ENCODE results near the gene SPCS1. TPM values are rescaled to one million over a fixed set of nuclear protein-coding genes. Genes with fewer than 3 reads are reported as not detected.

The SPCS1 gene
- total and polyA plus RNA-seq, 9 of the 15 experiments (the other 6 are each of a cell fraction or from before 2014, with no cell fraction given), result 73.9 to 567 (median 127) TPM

- peaks cover 3 to 12% of the 10 kb centered on the region in 2 experiments; a peak in 3 of 5 replicates for H3K4me1 ChIP-seq (replicated peaks in 1 of 2; ENCODE audit: control insufficient read depth in 2 of 2, insufficient read depth in 2 of 2, low read length in 2 of 2)
- no peaks in the 10 kb centered on the region for H3K9me3 ChIP-seq (replicated peaks; ENCODE audit: control insufficient read depth, insufficient read depth, low read depth, low read length)
- 93% methylated on average over 3 of the region's 3 CpGs for WGBS (ENCODE audit: insufficient coverage, low coverage, missing lambda C conversion rate)
- H3K36me3 ChIP-seq (ENCODE audit: control insufficient read depth, insufficient read depth, low read length), result peaks cover 76% of the 10 kb centered on the region
- TF ChIP-seq SP1 (CRISPR knock-in tag; IDR thresholded peaks at IDR 0.05) (no peak), TEAD4 (IDR thresholded peaks at IDR 0.05; ENCODE audit: low read length) (no peak), TEAD4 (CRISPR knock-in tag; IDR thresholded peaks at IDR 0.05; ENCODE audit: borderline replicate concordance) (no peak), CBFA2T2 (conservative IDR thresholded peaks at IDR 0.05) (no peak), DMBX1 (CRISPR knock-in tag; IDR thresholded peaks at IDR 0.05; ENCODE audit: borderline replicate concordance) (no peak), SRSF1 (IDR thresholded peaks at IDR 0.05; ENCODE audit: low read depth, low read length) (no peak), STAT5B (CRISPR knock-in tag; IDR thresholded peaks at IDR 0.05) (no peak), PTTG1 (tag; IDR thresholded peaks at IDR 0.05; ENCODE audit: low read depth) (no peak), CREBBP (IDR thresholded peaks at IDR 0.05; ENCODE audit: low read depth, low read length) (no peak), MIER1 (IDR thresholded peaks at IDR 0.05; ENCODE audit: low read depth) (no peak), MCM2 (IDR thresholded peaks at IDR 0.05; ENCODE audit: low read depth) (no peak), HNRNPLL (IDR thresholded peaks at IDR 0.05; ENCODE audit: low read depth, low read length, poor library complexity, severe bottlenecking) (no peak), ZBTB9 (CRISPR knock-in tag; IDR thresholded peaks at IDR 0.05) (no peak), FOXK1 (CRISPR knock-in tag; IDR thresholded peaks at IDR 0.05; ENCODE audit: borderline replicate concordance) (no peak), BCOR (IDR thresholded peaks at IDR 0.05) (no peak), POLR2AphosphoS5 (IDR thresholded peaks at IDR 0.05; ENCODE audit: control insufficient read depth, insufficient read depth, low read depth, low read length) (no peak)
- TF ChIP-seq, protein P1, sequence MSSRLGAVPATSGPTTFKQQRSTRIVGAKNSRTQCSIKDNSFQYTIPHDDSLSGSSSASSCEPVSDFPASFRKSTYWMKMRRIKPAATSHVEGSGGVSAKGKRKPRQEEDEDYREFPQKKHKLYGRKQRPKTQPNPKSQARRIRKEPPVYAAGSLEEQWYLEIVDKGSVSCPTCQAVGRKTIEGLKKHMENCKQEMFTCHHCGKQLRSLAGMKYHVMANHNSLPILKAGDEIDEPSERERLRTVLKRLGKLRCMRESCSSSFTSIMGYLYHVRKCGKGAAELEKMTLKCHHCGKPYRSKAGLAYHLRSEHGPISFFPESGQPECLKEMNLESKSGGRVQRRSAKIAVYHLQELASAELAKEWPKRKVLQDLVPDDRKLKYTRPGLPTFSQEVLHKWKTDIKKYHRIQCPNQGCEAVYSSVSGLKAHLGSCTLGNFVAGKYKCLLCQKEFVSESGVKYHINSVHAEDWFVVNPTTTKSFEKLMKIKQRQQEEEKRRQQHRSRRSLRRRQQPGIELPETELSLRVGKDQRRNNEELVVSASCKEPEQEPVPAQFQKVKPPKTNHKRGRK (tag; IDR thresholded peaks at IDR 0.05), result no peak
- TF ChIP-seq, protein P2, sequence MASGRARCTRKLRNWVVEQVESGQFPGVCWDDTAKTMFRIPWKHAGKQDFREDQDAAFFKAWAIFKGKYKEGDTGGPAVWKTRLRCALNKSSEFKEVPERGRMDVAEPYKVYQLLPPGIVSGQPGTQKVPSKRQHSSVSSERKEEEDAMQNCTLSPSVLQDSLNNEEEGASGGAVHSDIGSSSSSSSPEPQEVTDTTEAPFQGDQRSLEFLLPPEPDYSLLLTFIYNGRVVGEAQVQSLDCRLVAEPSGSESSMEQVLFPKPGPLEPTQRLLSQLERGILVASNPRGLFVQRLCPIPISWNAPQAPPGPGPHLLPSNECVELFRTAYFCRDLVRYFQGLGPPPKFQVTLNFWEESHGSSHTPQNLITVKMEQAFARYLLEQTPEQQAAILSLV (tag; IDR thresholded peaks at IDR 0.05), result no peak
- TF ChIP-seq, protein P3, sequence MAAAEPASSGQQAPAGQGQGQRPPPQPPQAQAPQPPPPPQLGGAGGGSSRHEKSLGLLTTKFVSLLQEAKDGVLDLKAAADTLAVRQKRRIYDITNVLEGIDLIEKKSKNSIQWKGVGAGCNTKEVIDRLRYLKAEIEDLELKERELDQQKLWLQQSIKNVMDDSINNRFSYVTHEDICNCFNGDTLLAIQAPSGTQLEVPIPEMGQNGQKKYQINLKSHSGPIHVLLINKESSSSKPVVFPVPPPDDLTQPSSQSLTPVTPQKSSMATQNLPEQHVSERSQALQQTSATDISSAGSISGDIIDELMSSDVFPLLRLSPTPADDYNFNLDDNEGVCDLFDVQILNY (CRISPR knock-in tag; IDR thresholded peaks at IDR 0.05), result no peak
- in situ Hi-C loops (cut with MboI) (no loop called here), intact Hi-C loops (cut with micrococcal nuclease) (loop anchor here (10.0 kb wide), 1 partner anchor 234 kb away; the partner anchor contains the start of genes NISCH and TNNC1)
- ChIA-PET POLR2A (interaction anchor here (0.8 to 1.5 kb wide), 3 partner anchors 9 to 14 kb away, joined by 5 read pairs; no protein-coding TSS in a partner anchor), CTCF (ENCODE audit: low intra/inter-chr PET ratio) (no interaction called here)
- H3K27ac ChIP-seq (ENCODE audit: extremely low read depth, low read depth, low read length), result no peak overlapping the region
- no TSS peak for BruUV-seq (replicated peaks)
- H3K4me3 ChIP-seq, result no peak overlapping the region
- ATAC-seq (no peak), FAIRE-seq (no peak), DNase-seq (ENCODE audit: extremely low read depth in 1 of 4, low spot score in 3 of 4) (no peak)
- H3K9me1 ChIP-seq (ENCODE audit: control insufficient read depth, insufficient read depth, low read length), result no peaks in the 10 kb centered on the region
- peaks cover 4% of the 10 kb centered on the region; the same call in 1 of the 2 replicates for H4K20me1 ChIP-seq (replicated peaks; ENCODE audit: control insufficient read depth, insufficient read depth, low read length)
- no peak overlapping the region for H2AFZ ChIP-seq (ENCODE audit: low read depth, low read length)
- no peaks in the 10 kb centered on the region for H3K27me3 ChIP-seq (ENCODE audit: control insufficient read depth in 2 of 2, insufficient read depth in 2 of 2, low read length in 2 of 2)
- H3K79me2 ChIP-seq (ENCODE audit: control insufficient read depth, insufficient read depth, low read length), result peaks cover 60% of the 10 kb centered on the region
- H3K4me2 ChIP-seq (ENCODE audit: insufficient read depth, low read length), result no peak overlapping the region
- H3K9ac ChIP-seq (ENCODE audit: insufficient read depth in 1 of 2, low read depth in 2 of 2, low read length in 2 of 2), result no peak overlapping the region
Observed at GRCh38 chr3:52689151-52689550, 16.8 kb upstream of the SPCS1 start.

Data from K562 (cell line).